Nephron progenitor cell (in vitro differentiated cells): ENCODE data around the gene SNCAIP.

Experiments used
- DNase-seq: peaks from one replicate; pipeline ENCODE4 v3.0.0; 2021
- H3K27ac Mint-ChIP-seq: 2 replicates; pipeline ENCODE4 v1.8.0; 2021; ENCODE audit warnings: mild to moderate bottlenecking, moderate library complexity, mixed read lengths
- H3K27me3 Mint-ChIP-seq: 2 replicates; pipeline ENCODE4 v1.8.0; 2021; ENCODE audit warnings: mild to moderate bottlenecking, low read depth, mixed read lengths; ENCODE audit not compliant: poor library complexity
- H3K36me3 Mint-ChIP-seq: 2 replicates; pipeline ENCODE4 v1.8.0; 2021; ENCODE audit warnings: low read depth, mixed read lengths
- H3K4me1 Mint-ChIP-seq: 2 replicates; pipeline ENCODE4 v1.8.0; 2021; ENCODE audit warnings: mixed read lengths
- H3K4me3 Mint-ChIP-seq: 2 replicates; pipeline ENCODE4 v1.8.0; 2021; ENCODE audit warnings: mild to moderate bottlenecking, moderate library complexity, mixed read lengths
- H3K9me3 Mint-ChIP-seq: 2 replicates; pipeline ENCODE4 v1.8.0; 2021; ENCODE audit warnings: mild to moderate bottlenecking, moderate library complexity, mixed read lengths
- CTCF ChIP-seq: fragments of 200-600 bp; sonication (generic); IDR thresholded peaks from 2 replicates; pipeline ENCODE4 v1.5.0; 2021; ENCODE audit warnings: antibody characterized with exemption

The SNCAIP gene

GRCh38 chr5:122311497-122311960 is 508 bp upstream of the SNCAIP start:
- DNase-seq: no peak
- H3K27ac Mint-ChIP-seq: no peak overlapping the region
- no peak for TF ChIP-seq CTCF
- peaks cover 8% of the 10 kb centered on the region for H3K9me3 Mint-ChIP-seq
- H3K36me3 Mint-ChIP-seq: no peaks in the 10 kb centered on the region
- H3K27me3 Mint-ChIP-seq: peaks cover 51% of the 10 kb centered on the region
- peaks cover 26% of the 10 kb centered on the region for H3K4me1 Mint-ChIP-seq
- peak overlapping the region; percentile 89 for H3K4me3 Mint-ChIP-seq

- Mint-ChIP-seq H3K36me3 (no peaks in the 10 kb centered on the region), H3K27me3 (peaks cover 58% of the 10 kb centered on the region), H3K4me1 (peaks cover 24% of the 10 kb centered on the region), H3K27ac (no peak overlapping the region), H3K4me3 (peak overlapping the region; percentile 91), H3K9me3 (peaks cover 6% of the 10 kb centered on the region)
- peak; percentile 46 for DNase-seq
- TF ChIP-seq CTCF: no peak
Measured at GRCh38 chr5:122312591-122313406, 762 bp downstream of the SNCAIP start.

- peak overlapping the region; percentile 91 for H3K4me3 Mint-ChIP-seq
- H3K36me3 Mint-ChIP-seq: no peaks in the 10 kb centered on the region
- no peak overlapping the region for H3K27ac Mint-ChIP-seq
- H3K27me3 Mint-ChIP-seq: peaks cover 63% of the 10 kb centered on the region
- H3K4me1 Mint-ChIP-seq: peaks cover 24% of the 10 kb centered on the region
- peaks cover 6% of the 10 kb centered on the region for H3K9me3 Mint-ChIP-seq
- TF ChIP-seq CTCF: no peak
- DNase-seq: no peak
Measured at GRCh38 chr5:122314036-122314435, 2.0 kb downstream of the SNCAIP start.

GRCh38 chr5:122315521-122315920 is 3.5 kb downstream of the SNCAIP start:
- no peak for TF ChIP-seq CTCF
- H3K27ac Mint-ChIP-seq: no peak overlapping the region
- peaks cover 6% of the 10 kb centered on the region for H3K9me3 Mint-ChIP-seq
- DNase-seq: no peak
- peaks cover 23% of the 10 kb centered on the region for H3K4me1 Mint-ChIP-seq
- no peaks in the 10 kb centered on the region for H3K36me3 Mint-ChIP-seq
- peaks cover 63% of the 10 kb centered on the region for H3K27me3 Mint-ChIP-seq
- H3K4me3 Mint-ChIP-seq: no peak overlapping the region

- TF ChIP-seq CTCF: no peak
- Mint-ChIP-seq H3K4me1 (peaks cover 14% of the 10 kb centered on the region), H3K4me3 (no peak overlapping the region), H3K27ac (no peak overlapping the region), H3K36me3 (no peaks in the 10 kb centered on the region), H3K27me3 (peaks cover 55% of the 10 kb centered on the region), H3K9me3 (peaks cover 6% of the 10 kb centered on the region)
- no peak for DNase-seq
Measured at GRCh38 chr5:122316656-122317055, 4.6 kb downstream of the SNCAIP start.

- no peak for DNase-seq
- no peaks in the 10 kb centered on the region for H3K36me3 Mint-ChIP-seq
- H3K27me3 Mint-ChIP-seq: peaks cover 28% of the 10 kb centered on the region
- H3K9me3 Mint-ChIP-seq: peaks cover 3% of the 10 kb centered on the region
- H3K4me1 Mint-ChIP-seq: no peaks in the 10 kb centered on the region
- H3K27ac Mint-ChIP-seq: no peak overlapping the region
- no peak for TF ChIP-seq CTCF
- no peak overlapping the region for H3K4me3 Mint-ChIP-seq
Measured at GRCh38 chr5:122319897-122320296, 7.9 kb downstream of the SNCAIP start.
